IMR-90 (cell line): ENCODE data around the gene ALCAM. TPM values are rescaled to one million over a fixed set of nuclear protein-coding genes. Genes with fewer than 3 reads are reported as not detected.

Source experiments
- ATAC-seq: fragments of 200-7000 bp; cut with Tn5 transposase; 2 replicates; pipeline ENCODE4 v1.9.1; 2020; ENCODE audit warnings: low read depth, mild to moderate bottlenecking, moderate library complexity
- BruUV-seq: library from RNA; stranded (reverse); fragments of 400-500 nt; replicated peaks from 2 replicates; lab custom pipeline; 2021; lab: Mats Ljungman, UMichigan
- CTCF ChIA-PET: fragments of 300-600 bp; formaldehyde crosslinking; extraction: SDS; loops from one replicate; lab custom pipeline; 2021; ENCODE audit warnings: antibody characterized with exemption; lab: Yijun Ruan, JAX
- POLR2A ChIA-PET: fragments of 300-600 bp; sonication (Branson Sonifier 250); formaldehyde crosslinking; loops from one replicate; lab custom pipeline; 2022; ENCODE audit warnings: antibody characterized with exemption; ENCODE audit not compliant: unreplicated experiment; lab: Charles Lee
- DNase-seq: peaks from one replicate; pipeline ENCODE4 v3.0.0; 2013
- H2AFZ ChIP-seq: replicated peaks from 2 replicates; pipeline ENCODE3; 2013; ENCODE audit warnings: low read length, mild to moderate bottlenecking; ENCODE audit not compliant: poor library complexity
- H2AK5ac ChIP-seq: 2 replicates; pipeline ENCODE4 v1.6.1; 2013; ENCODE audit warnings: low read depth, low read length, inconsistent platforms
- H2AK9ac ChIP-seq: replicated peaks from 2 replicates; pipeline ENCODE3; 2013; ENCODE audit warnings: mild to moderate bottlenecking, low read depth, low read length, moderate library complexity; ENCODE audit not compliant: poor library complexity
- H2BK120ac ChIP-seq: 2 replicates; pipeline ENCODE4 v1.6.1; 2013; ENCODE audit warnings: low read depth, low read length, inconsistent platforms
- H2BK15ac ChIP-seq: 3 replicates; pipeline ENCODE4 v1.6.1; 2013; ENCODE audit warnings: low read depth, low read length, inconsistent platforms
- H2BK20ac ChIP-seq: 2 replicates; pipeline ENCODE4 v1.6.1; 2013; ENCODE audit warnings: low read depth, mild to moderate bottlenecking, inconsistent platforms, low read length, moderate library complexity
- H2BK5ac ChIP-seq: 2 replicates; pipeline ENCODE4 v1.6.1; 2013; ENCODE audit warnings: mild to moderate bottlenecking, low read depth, low read length, inconsistent platforms; ENCODE audit not compliant: poor library complexity, severe bottlenecking
- H3K14ac ChIP-seq: replicated peaks from 2 replicates; pipeline ENCODE4 v1.6.1; 2013; ENCODE audit warnings: low read depth, low read length, inconsistent platforms
- H3K18ac ChIP-seq: 2 replicates; pipeline ENCODE4 v1.6.1; 2013; ENCODE audit warnings: low read depth, low read length, control low read depth
- H3K23ac ChIP-seq: 2 replicates; pipeline ENCODE4 v1.6.1; 2013; ENCODE audit warnings: low read depth, low read length, inconsistent platforms
- H3K27ac ChIP-seq: 2 replicates; pipeline ENCODE4 v1.5.1; 2013; ENCODE audit warnings: mild to moderate bottlenecking, control low read depth, low read length; ENCODE audit not compliant: insufficient read depth
- H3K27me3 ChIP-seq: 2 replicates; pipeline ENCODE4 v1.6.1; 2013; ENCODE audit warnings: low read length; ENCODE audit not compliant: control insufficient read depth, insufficient read depth
- H3K36me3 ChIP-seq: 2 replicates; pipeline ENCODE4 v1.6.1; 2013; ENCODE audit warnings: low read length, mixed read lengths; ENCODE audit not compliant: control insufficient read depth, insufficient read depth
- H3K4ac ChIP-seq: 2 replicates; pipeline ENCODE4 v1.6.1; 2013; ENCODE audit warnings: low read depth, low read length, inconsistent platforms
- H3K4me1 ChIP-seq: 2 replicates; pipeline ENCODE4 v1.6.1; 2013; ENCODE audit warnings: low read length, mixed read lengths; ENCODE audit not compliant: control insufficient read depth, insufficient read depth
- H3K4me2 ChIP-seq: 2 replicates; pipeline ENCODE4 v1.6.1; 2013; ENCODE audit warnings: low read depth, mild to moderate bottlenecking, control low read depth, low read length, moderate library complexity
- H3K4me3 ChIP-seq: 2 replicates; pipeline ENCODE4 v1.5.1; 2013; ENCODE audit warnings: low read depth, mild to moderate bottlenecking, control low read depth, low read length, moderate library complexity; ENCODE audit not compliant: insufficient read depth
- H3K56ac ChIP-seq: 2 replicates; pipeline ENCODE4 v1.6.1; 2013; ENCODE audit warnings: low read length, inconsistent platforms; ENCODE audit not compliant: insufficient read depth; ENCODE audit errors: extremely low read depth
- H3K79me1 ChIP-seq, 2 experiments: 2 replicates each; pipeline ENCODE4 v1.6.1; 2013; ENCODE audit warnings: low read length in 2 of 2, inconsistent platforms in 1 of 2, low read depth in 1 of 2
- H3K9ac ChIP-seq: 2 replicates; pipeline ENCODE4 v1.6.1; 2013; ENCODE audit warnings: low read depth, low read length, control low read depth
- H3K9me1 ChIP-seq: 2 replicates; pipeline ENCODE4 v1.6.1; 2013; ENCODE audit warnings: low read length, inconsistent platforms; ENCODE audit not compliant: insufficient read depth
- H3K9me3 ChIP-seq: 2 replicates; pipeline ENCODE4 v1.6.1; 2013; ENCODE audit warnings: low read length; ENCODE audit not compliant: control insufficient read depth, insufficient read depth
- H4K20me1 ChIP-seq: 2 replicates; pipeline ENCODE4 v1.6.1; 2013; ENCODE audit warnings: low read length, inconsistent platforms; ENCODE audit not compliant: insufficient read depth
- H4K5ac ChIP-seq: 2 replicates; pipeline ENCODE4 v1.6.1; 2013; ENCODE audit warnings: mild to moderate bottlenecking, low read depth, low read length, control low read depth
- H4K8ac ChIP-seq, 2 experiments: 2 replicates each; pipeline ENCODE4 v1.6.1; 2013; ENCODE audit warnings: low read depth in 2 of 2, low read length in 2 of 2, control low read depth in 1 of 2, inconsistent platforms in 1 of 2
- H4K91ac ChIP-seq: 2 replicates; pipeline ENCODE4 v1.6.1; 2013; ENCODE audit warnings: low read depth, low read length, inconsistent platforms; ENCODE audit not compliant: insufficient read depth
- CEBPB ChIP-seq: IDR thresholded peaks from 2 replicates; pipeline ENCODE4 v1.6.1; 2012; ENCODE audit warnings: low read depth, low read length, improper control_type of control experiment
- POLR2A ChIP-seq: IDR thresholded peaks from 2 replicates; pipeline ENCODE4 v1.6.1; 2012; ENCODE audit warnings: mild to moderate bottlenecking, low read depth, low read length
- WGBS, 2 experiments: methylation state at CpG; one replicate each; pipeline versions ENCODE4 v1.1.5 to v1.1.7; 2013; ENCODE audit warnings: missing lambda C conversion rate in 2 of 2; ENCODE audit not compliant: insufficient read length in 1 of 2; ENCODE audit errors: extremely low coverage in 2 of 2; 5-methylcytosine and 5-hydroxymethylcytosine counted together
- dilution Hi-C: fragments of 300-500 bp; cut with HindIII; formaldehyde crosslinking; loops from one replicate; pipeline ENCODE4 v1.14.3; 2018; ENCODE audit warnings: low sequenced_read_pairs; ENCODE audit not compliant: unreplicated experiment
- in situ Hi-C: fragments of 300-500 bp; cut with MboI; formaldehyde crosslinking; loops from 3 replicates; pipeline ENCODE4 v1.14.3; 2019; ENCODE audit warnings: low sequenced_read_pairs, inconsistent platforms, mixed read lengths
- intact Hi-C: fragments of 100-400 bp; cut with micrococcal nuclease; formaldehyde crosslinking; loops from 2 replicates; pipeline ENCODE4 v1.10.0; 2022
- polyA plus RNA-seq, 3 experiments: library from polyadenylated mRNA; depleted of rRNA; stranded (reverse); fragments of >200 nt; gene quantifications; 2 replicates each; pipeline ENCODE4 v1.2.3, GENCODE V29; 2012; ENCODE audit warnings: low replicate concordance in 1 of 3
- total RNA-seq: library from RNA; depleted of rRNA; stranded (reverse); fragments of >200 nt; gene quantifications from 2 replicates; pipeline ENCODE4 v1.2.3, GENCODE V29; 2012

The ALCAM gene
- total and polyA plus RNA-seq, 2 of the 4 experiments (the other 2 are of a cell fraction), result 117 to 423 TPM

GRCh38 chr3:105564546-105565288, 198.0 kb downstream of the ALCAM start:
- H3K4ac ChIP-seq, result no peak overlapping the region
- DNase-seq (no peak), ATAC-seq (no peak)
- H3K23ac ChIP-seq, result no peak overlapping the region
- CTCF ChIA-PET, result no interaction called here
- BruUV-seq, result no TSS peak
- in situ Hi-C loops (no loop called here), intact Hi-C loops (no loop called here), dilution Hi-C loops (no loop called here)
- H2AK9ac ChIP-seq, result no peak overlapping the region
- H3K27ac ChIP-seq, result no peak overlapping the region
- no peaks in the 10 kb centered on the region for H3K9me3 ChIP-seq
- WGBS, 2 experiments, result no CpG with 5 or more reads among the region's 6 CpGs
- POLR2A ChIA-PET, result no interaction called here
- no peak overlapping the region for H3K18ac ChIP-seq
- H3K9ac ChIP-seq, result no peak overlapping the region
- H3K9me1 ChIP-seq, result no peaks in the 10 kb centered on the region
- H2BK15ac ChIP-seq, result no peak overlapping the region
- peaks cover 4% of the 10 kb centered on the region; the same call in 1 of the 2 replicates for H3K36me3 ChIP-seq
- no peak overlapping the region for H2AK5ac ChIP-seq
- H3K79me1 ChIP-seq, result peaks cover 3 to 7% of the 10 kb centered on the region in 2 experiments; a peak in 2 of 4 replicates
- no peaks in the 10 kb centered on the region for H3K4me1 ChIP-seq
- H2BK20ac ChIP-seq, result no peak overlapping the region
- H4K20me1 ChIP-seq, result no peaks in the 10 kb centered on the region; the same call in 1 of the 2 replicates
- TF ChIP-seq POLR2A (no peak), CEBPB (no peak)
- H4K5ac ChIP-seq, result no peak overlapping the region
- H4K91ac ChIP-seq, result no peak overlapping the region
- no peaks in the 10 kb centered on the region for H3K27me3 ChIP-seq
- no peak overlapping the region; a peak in 1 of 4 replicates for H4K8ac ChIP-seq
- no peak overlapping the region for H3K4me2 ChIP-seq
- no peak overlapping the region for H3K14ac ChIP-seq
- no peak overlapping the region for H3K56ac ChIP-seq
- no peak overlapping the region for H3K4me3 ChIP-seq
- H2BK120ac ChIP-seq, result no peak overlapping the region
- H2BK5ac ChIP-seq, result no peak overlapping the region
- H2AFZ ChIP-seq, result no peak overlapping the region
